ENCODE data around the gene HCFC1. TPM values are rescaled to one million over a fixed set of nuclear protein-coding genes. Genes with fewer than 3 reads are reported as not detected.

The HCFC1 gene
- total and polyA plus RNA-seq, 2 experiments from 2014 or later, result 18.9 to 25.0 TPM

DNA sequence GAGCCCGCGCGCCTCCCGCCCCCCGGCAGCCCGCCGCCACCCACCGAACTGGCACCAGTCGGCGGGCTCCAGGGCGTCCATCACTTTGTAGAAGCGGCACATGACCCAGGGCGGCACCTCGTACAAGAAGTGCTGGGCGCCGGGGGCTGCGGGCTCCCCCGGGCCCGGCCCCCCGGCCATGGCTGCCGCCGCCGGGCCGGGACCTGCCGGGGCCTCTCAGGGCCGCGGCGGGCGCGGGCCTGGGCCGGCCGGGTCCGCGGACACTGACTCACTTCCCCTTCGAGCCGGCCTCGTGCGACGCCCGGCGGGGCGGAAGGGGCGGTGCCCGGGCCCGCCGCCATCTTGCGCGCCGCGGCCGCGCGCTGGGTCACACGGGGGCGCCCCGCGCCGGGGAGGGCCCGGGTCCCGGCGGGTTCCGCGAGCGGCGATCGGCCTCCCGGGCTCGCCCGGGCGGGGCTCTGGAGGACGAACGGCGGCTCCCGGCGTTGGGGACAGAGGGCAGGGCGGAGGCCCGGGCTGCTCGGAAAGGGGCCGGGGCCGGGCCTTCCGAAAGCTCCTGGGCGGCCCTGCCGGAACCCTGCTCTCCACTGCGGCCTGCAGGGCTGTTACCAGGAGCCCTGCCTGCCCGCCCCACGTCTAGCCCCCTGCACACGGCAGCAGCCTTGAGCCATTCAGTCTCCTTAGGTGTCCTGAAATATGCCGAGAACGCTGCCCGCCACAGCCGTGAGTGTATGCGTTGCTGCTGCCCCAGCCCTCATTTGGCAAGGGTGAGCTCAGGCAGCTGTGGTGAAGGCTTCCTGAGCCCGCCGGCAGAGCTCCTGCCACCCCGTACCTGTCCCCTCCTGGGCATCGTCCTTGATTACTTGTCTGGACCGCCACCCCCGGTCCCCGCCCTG is 48.3 kb upstream of the HCFC1 start, which contains the start of gene IRAK1:
IRAK1 (minus strand) TSS at position 270 of the 896 bp plus-strand sequence; CDS start at position 180, 90 bp downstream.
- Histone ChIP-seq H3K79me2 (no peaks in the 10 kb centered on the region), H3K27ac (peak within 1 kb of the TSS; percentile 91)
- WGBS (ENCODE audit: low lambda C conversion rate, missing lambda C conversion rate), result 58% methylated on average over 35 of the region's 99 CpGs

GRCh38 chrX:154019061-154019621 is 47.5 kb upstream of the HCFC1 start:
- Histone ChIP-seq H3K27me3 (no peaks in the 10 kb centered on the region), H3K4me1 (ENCODE audit: insufficient read depth) (peaks cover 10% of the 10 kb centered on the region), H4K20me1 (ENCODE audit: insufficient read depth, poor library complexity, severe bottlenecking) (no peaks in the 10 kb centered on the region), H2AFZ (no peak overlapping the region), H3K4me2 (peak overlapping the region; percentile 75), H3K27ac (peak overlapping the region; percentile 79), H3K4me3 (no peak overlapping the region), H3K9me3 (ENCODE audit: low read depth) (no peaks in the 10 kb centered on the region), H3K36me3 (replicated peaks; ENCODE audit: insufficient read depth, low read depth) (no peaks in the 10 kb centered on the region), H3K9me2 (replicated peaks; ENCODE audit: insufficient read depth) (no peaks in the 10 kb centered on the region), H3K79me2 (no peaks in the 10 kb centered on the region)
- DNase-seq (ENCODE audit: low spot score), result no peak
- TF ChIP-seq, protein P1, sequence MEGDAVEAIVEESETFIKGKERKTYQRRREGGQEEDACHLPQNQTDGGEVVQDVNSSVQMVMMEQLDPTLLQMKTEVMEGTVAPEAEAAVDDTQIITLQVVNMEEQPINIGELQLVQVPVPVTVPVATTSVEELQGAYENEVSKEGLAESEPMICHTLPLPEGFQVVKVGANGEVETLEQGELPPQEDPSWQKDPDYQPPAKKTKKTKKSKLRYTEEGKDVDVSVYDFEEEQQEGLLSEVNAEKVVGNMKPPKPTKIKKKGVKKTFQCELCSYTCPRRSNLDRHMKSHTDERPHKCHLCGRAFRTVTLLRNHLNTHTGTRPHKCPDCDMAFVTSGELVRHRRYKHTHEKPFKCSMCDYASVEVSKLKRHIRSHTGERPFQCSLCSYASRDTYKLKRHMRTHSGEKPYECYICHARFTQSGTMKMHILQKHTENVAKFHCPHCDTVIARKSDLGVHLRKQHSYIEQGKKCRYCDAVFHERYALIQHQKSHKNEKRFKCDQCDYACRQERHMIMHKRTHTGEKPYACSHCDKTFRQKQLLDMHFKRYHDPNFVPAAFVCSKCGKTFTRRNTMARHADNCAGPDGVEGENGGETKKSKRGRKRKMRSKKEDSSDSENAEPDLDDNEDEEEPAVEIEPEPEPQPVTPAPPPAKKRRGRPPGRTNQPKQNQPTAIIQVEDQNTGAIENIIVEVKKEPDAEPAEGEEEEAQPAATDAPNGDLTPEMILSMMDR (IDR thresholded peaks at IDR 0.05; ENCODE audit: poor library complexity), result no peak
- TF ChIP-seq EZH2phosphoT487 (IDR thresholded peaks at IDR 0.05; ENCODE audit: low read depth, severe bottlenecking, unreplicated experiment), result no peak
- TF ChIP-seq EZH2 (IDR thresholded peaks at IDR 0.05; ENCODE audit: borderline replicate concordance), result no peak
- 73% methylated on average over 12 of the region's 45 CpGs for WGBS (ENCODE audit: low lambda C conversion rate, missing lambda C conversion rate)

More for the DNA sequence above, 48.3 kb upstream of the HCFC1 start, which contains the start of gene IRAK1:
- Histone ChIP-seq H2AFZ (peak within 1 kb of the TSS; percentile 31), H4K20me1 (ENCODE audit: insufficient read depth, poor library complexity, severe bottlenecking) (no peaks in the 10 kb centered on the region), H3K4me3 (no peak within 1 kb of the TSS), H3K9me2 (replicated peaks; ENCODE audit: insufficient read depth) (no peaks in the 10 kb centered on the region), H3K36me3 (replicated peaks; ENCODE audit: insufficient read depth, low read depth) (no peaks in the 10 kb centered on the region), H3K4me1 (ENCODE audit: insufficient read depth) (peaks cover 10% of the 10 kb centered on the region), H3K9me3 (ENCODE audit: low read depth) (no peaks in the 10 kb centered on the region), H3K4me2 (peak within 1 kb of the TSS; percentile 79), H3K27me3 (no peaks in the 10 kb centered on the region)
- TF ChIP-seq, protein P1 (IDR thresholded peaks at IDR 0.05; ENCODE audit: poor library complexity), result no peak
- no peak for TF ChIP-seq EZH2phosphoT487 (IDR thresholded peaks at IDR 0.05; ENCODE audit: low read depth, severe bottlenecking, unreplicated experiment)
- TF ChIP-seq EZH2 (IDR thresholded peaks at IDR 0.05; ENCODE audit: borderline replicate concordance), result no peak
- peak; percentile 77 for DNase-seq (ENCODE audit: low spot score)

- H4K20me1 ChIP-seq (ENCODE audit: insufficient read depth, poor library complexity, severe bottlenecking), result no peaks in the 10 kb centered on the region
- peak overlapping the region; percentile 79 for H3K27ac ChIP-seq
- WGBS (ENCODE audit: low lambda C conversion rate, missing lambda C conversion rate), result 85% methylated on average over 15 of the region's 15 CpGs
- TF ChIP-seq, protein P1 (IDR thresholded peaks at IDR 0.05; ENCODE audit: poor library complexity), result no peak
- no peak for TF ChIP-seq EZH2phosphoT487 (IDR thresholded peaks at IDR 0.05; ENCODE audit: low read depth, severe bottlenecking, unreplicated experiment)
- TF ChIP-seq EZH2 (IDR thresholded peaks at IDR 0.05; ENCODE audit: borderline replicate concordance), result no peak
- H3K36me3 ChIP-seq (replicated peaks; ENCODE audit: insufficient read depth, low read depth), result no peaks in the 10 kb centered on the region
- no peaks in the 10 kb centered on the region for H3K27me3 ChIP-seq
- peak overlapping the region; percentile 75 for H3K4me2 ChIP-seq
- H3K9me2 ChIP-seq (replicated peaks; ENCODE audit: insufficient read depth), result no peaks in the 10 kb centered on the region
- H2AFZ ChIP-seq, result no peak overlapping the region
- no peaks in the 10 kb centered on the region for H3K79me2 ChIP-seq
- no peak for DNase-seq (ENCODE audit: low spot score)
- no peaks in the 10 kb centered on the region for H3K9me3 ChIP-seq (ENCODE audit: low read depth)
- H3K4me1 ChIP-seq (ENCODE audit: insufficient read depth), result peaks cover 10% of the 10 kb centered on the region
- H3K4me3 ChIP-seq, result no peak overlapping the region
These were observed 47.0 kb upstream of the HCFC1 start for GRCh38 chrX:154018518-154019060.

Measured in hepatocyte (in vitro differentiated cells).